K562 (cell line): Measurements from ENCODE around the gene TLK2. TPM values are rescaled to one million over a fixed set of nuclear protein-coding genes. Genes with fewer than 3 reads are reported as not detected.

Experiments
- ATAC-seq: fragments of 200-7000 bp; cut with Tn5 transposase; 3 replicates; pipeline ENCODE4 v1.9.1; 2020; ENCODE audit warnings: moderate library complexity
- BruUV-seq: library from RNA; stranded (reverse); fragments of 400-500 nt; replicated peaks from 2 replicates; lab custom pipeline; 2021; lab: Mats Ljungman, UMichigan
- CTCF ChIA-PET: fragments of 300-600 bp; formaldehyde crosslinking; extraction: SDS; loops from one replicate; lab custom pipeline; 2021; ENCODE audit warnings: low intra/inter-chr PET ratio; lab: Yijun Ruan, JAX
- POLR2A ChIA-PET: fragments of 300-600, 350-650 bp; sonication (Branson Sonifier 250); formaldehyde crosslinking; extraction: SDS; loops from one replicate; lab custom pipeline; 2021; ENCODE audit warnings: antibody characterized with exemption, inconsistent platforms; lab: Yijun Ruan, JAX
- DNase-seq, 4 experiments: peaks; one replicate each; pipeline versions ENCODE4 v3.0.0 to v3.0.0-alpha.2; 2011 to 2018; ENCODE audit warnings: low spot score in 3 of 4, mixed read lengths in 3 of 4; ENCODE audit errors: extremely low read depth in 1 of 4
- FAIRE-seq: peaks from 2 replicates; lab custom pipeline; 2011; peaks lifted over from hg19 to GRCh38; lab: Jason Lieb, UNC
- H2AFZ ChIP-seq: 2 replicates; pipeline ENCODE4 v1.6.0; 2011; ENCODE audit warnings: low read depth, low read length, control low read depth, inconsistent platforms
- H3K27ac ChIP-seq: fragments of 200-600 bp; 3 replicates; pipeline ENCODE4 v1.8.0; 2011; ENCODE audit warnings: low read depth, mild to moderate bottlenecking, control low read depth, inconsistent platforms, low read length, moderate library complexity, mixed read lengths; ENCODE audit errors: extremely low read depth
- H3K27me3 ChIP-seq, 2 experiments: fragments of 300-600 bp in 1 of 2; 2 replicates in 1 of 2; 3 replicates in 1 of 2; pipeline versions ENCODE4 v1.6.0 to v1.8.0; 2011; ENCODE audit warnings: inconsistent platforms in 2 of 2, low read length in 2 of 2, mild to moderate bottlenecking in 1 of 2, mixed read lengths in 1 of 2, moderate library complexity in 1 of 2; ENCODE audit not compliant: control insufficient read depth in 2 of 2, insufficient read depth in 2 of 2
- H3K36me3 ChIP-seq: fragments of 300-600 bp; 3 replicates; pipeline ENCODE4 v1.8.0; 2011; ENCODE audit warnings: mild to moderate bottlenecking, low read length, inconsistent platforms; ENCODE audit not compliant: control insufficient read depth, insufficient read depth
- H3K4me1 ChIP-seq, 2 experiments: fragments of 200-600 bp in 1 of 2; replicated peaks in 1 of 2; 2 replicates in 1 of 2; 3 replicates in 1 of 2; pipeline versions ENCODE4 v1.5.1 to v1.8.0; 2011; ENCODE audit warnings: inconsistent platforms in 2 of 2, low read length in 2 of 2, mild to moderate bottlenecking in 1 of 2, mixed read lengths in 1 of 2, moderate library complexity in 1 of 2; ENCODE audit not compliant: control insufficient read depth in 2 of 2, insufficient read depth in 2 of 2
- H3K4me2 ChIP-seq: 2 replicates; pipeline ENCODE4 v1.6.1; 2011; ENCODE audit warnings: low read length, control low read depth, inconsistent platforms, mixed read lengths; ENCODE audit not compliant: insufficient read depth
- H3K4me3 ChIP-seq: fragments of 200-600 bp; sonication (generic), shearing (Covaris generic); 2 replicates; pipeline ENCODE4 v1.5.1; 2016; ENCODE audit warnings: control low read depth, inconsistent platforms
- H3K79me2 ChIP-seq: fragments of 200-600 bp; 3 replicates; pipeline ENCODE4 v1.8.0; 2011; ENCODE audit warnings: low read length, inconsistent platforms; ENCODE audit not compliant: control insufficient read depth, insufficient read depth
- H3K9ac ChIP-seq, 2 experiments: 2 replicates each; pipeline versions ENCODE4 v1.6.0 to v1.6.1; 2011; ENCODE audit warnings: low read depth in 2 of 2, low read length in 2 of 2, control low read depth in 1 of 2, inconsistent platforms in 1 of 2, mild to moderate bottlenecking in 1 of 2, mixed read lengths in 1 of 2; ENCODE audit not compliant: insufficient read depth in 1 of 2
- H3K9me1 ChIP-seq: one replicate; pipeline ENCODE4 v1.6.0; 2011; ENCODE audit warnings: inconsistent platforms, mild to moderate bottlenecking, low read length, moderate library complexity; ENCODE audit not compliant: control insufficient read depth, insufficient read depth
- H3K9me3 ChIP-seq: replicated peaks from 2 replicates; pipeline ENCODE4 v1.5.1; 2011; ENCODE audit warnings: low read depth, low read length, inconsistent platforms; ENCODE audit not compliant: control insufficient read depth, insufficient read depth
- H4K20me1 ChIP-seq: replicated peaks from 2 replicates; pipeline ENCODE4 v1.6.1; 2011; ENCODE audit warnings: low read length, inconsistent platforms, mixed read lengths; ENCODE audit not compliant: control insufficient read depth, insufficient read depth
- NEUROD1 ChIP-seq: fragments of 150-350 bp; IDR thresholded peaks from 2 replicates; pipeline ENCODE4 v1.6.1; 2014; ENCODE audit warnings: borderline replicate concordance, low read length, low read depth; ENCODE audit not compliant: partially characterized antibody
- ZBTB11 ChIP-seq, 3 experiments: fragments of 200-800 bp in 1 of 3; fragments of 250-450 bp in 1 of 3; fragments of 450-650 bp in 1 of 3; sonication (Bioruptor Pico) in 1 of 3; sonication (Bioruptor generic) in 1 of 3; formaldehyde crosslinking in 1 of 3; IDR thresholded peaks; 2 replicates each; pipeline versions ENCODE4 v1.6.1 to v1.8.0; 2016 to 2022; ENCODE audit warnings: mild to moderate bottlenecking in 2 of 3, missing genetic modification characterization in 2 of 3, missing compliant biosample characterization in 1 of 3, moderate library complexity in 1 of 3
- WGBS: fragments of 100-300 bp; shearing (Covaris generic); methylation state at CpG from one replicate; pipeline ENCODE4 v1.1.6; 2016; ENCODE audit warnings: low coverage, mixed read lengths; ENCODE audit not compliant: insufficient coverage; ENCODE audit errors: missing lambda C conversion rate; 5-methylcytosine and 5-hydroxymethylcytosine counted together
- in situ Hi-C: fragments of 300-500 bp; cut with MboI; formaldehyde crosslinking; loops from 4 replicates; pipeline ENCODE4 v1.15.0; 2018; ENCODE audit warnings: inconsistent platforms, mixed read lengths
- intact Hi-C: fragments of 100-400 bp; cut with micrococcal nuclease; formaldehyde crosslinking; loops from 2 replicates; pipeline ENCODE4 v1.14.2; 2022
- polyA plus RNA-seq, 8 experiments: library from polyadenylated mRNA; depleted of rRNA in 4 of 8; stranded (reverse) in 5 of 8; unstranded in 3 of 8; fragments of >200 nt; fragmentation: Nextera tagmentation in 2 of 8; fragmentation: Illumina TruSeq in 1 of 8; extraction: Ambion mirVana in 2 of 8; extraction: Trizol in 1 of 8; gene quantifications; 2 replicates each; pipeline versions ENCODE4 v1.2.1 to v1.2.3, GENCODE V29; 2011 to 2014; ENCODE audit warnings: inconsistent platforms in 1 of 8, missing spikeins in 1 of 8
- total RNA-seq, 7 experiments: library from RNA; depleted of rRNA in 6 of 7; stranded (reverse); fragments of >200 nt in 6 of 7; fragmentation: Illumina TruSeq in 2 of 7; extraction: Trizol in 2 of 7; gene quantifications; 2 replicates each; pipeline versions ENCODE4 v1.2.1 to v1.2.3, GENCODE V29; 2011 to 2021; ENCODE audit warnings: low replicate concordance in 1 of 7

The TLK2 gene
- total and polyA plus RNA-seq, 9 of the 15 experiments (the other 6 are each of a cell fraction or from before 2014, with no cell fraction given): 10.1 to 51.9 (median 32.4) TPM

GRCh38 chr17:62617894-62618472, 139.4 kb downstream of the TLK2 start:
- no peak for FAIRE-seq
- H4K20me1 ChIP-seq: peaks cover 4% of the 10 kb centered on the region; the same call in 1 of the 2 replicates
- intact Hi-C loops: no loop called here
- ChIA-PET POLR2A (interaction anchor here (0.6 kb wide), 2 partner anchors 33 to 1133 kb away, joined by 3 read pairs; no protein-coding TSS in a partner anchor), CTCF (no interaction called here)
- no peaks in the 10 kb centered on the region for H3K9me3 ChIP-seq
- peaks cover 13% of the 10 kb centered on the region; the same call in 2 of the 3 replicates for H3K36me3 ChIP-seq
- in situ Hi-C loops: no loop called here
- no peak overlapping the region for H3K4me2 ChIP-seq
- H2AFZ ChIP-seq: no peak overlapping the region
- ATAC-seq: no peak
- no peaks in the 10 kb centered on the region for H3K27me3 ChIP-seq
- H3K4me1 ChIP-seq: no peaks in the 10 kb centered on the region; a peak in 1 of 5 replicates
- H3K9ac ChIP-seq: no peak overlapping the region
- no peak for DNase-seq
- H3K4me3 ChIP-seq: no peak overlapping the region
- no peaks in the 10 kb centered on the region for H3K79me2 ChIP-seq
- no peaks in the 10 kb centered on the region for H3K9me1 ChIP-seq
- 68% methylated on average over 6 of the region's 6 CpGs for WGBS
- no TSS peak for BruUV-seq
- TF ChIP-seq ZBTB11 (CRISPR knock-in tag; IDR thresholded peaks at IDR 0.05) (0 out of 6 replicates have a peak, but pooled peaks of 1 of the 3 experiments have one; percentile 18), NEUROD1 (no peak)
- H3K27ac ChIP-seq: no peak overlapping the region
